ENCODE results near the gene ICAM4.

ICAM4 gene

GRCh38 chr19:10327793-10328192, 41.0 kb downstream of the ICAM4 start:
- Mint-ChIP-seq H3K36me3 (ENCODE audit: low read depth) (peaks cover 32% of the 10 kb centered on the region), H3K4me1 (peaks cover 7% of the 10 kb centered on the region), H3K27ac (no peak overlapping the region), H3K9me3 (no peaks in the 10 kb centered on the region), H3K4me3 (no peak overlapping the region), H3K27me3 (ENCODE audit: low read depth) (no peaks in the 10 kb centered on the region)
- no peak for TF ChIP-seq CTCF (IDR thresholded peaks at IDR 0.05; ENCODE audit: unreplicated experiment in 3 of 3)

GRCh38 chr19:10328558-10329429, 42.0 kb downstream of the ICAM4 start:
- Mint-ChIP-seq H3K4me1 (peaks cover 13% of the 10 kb centered on the region), H3K27ac (no peak overlapping the region), H3K4me3 (no peak overlapping the region), H3K27me3 (ENCODE audit: low read depth) (no peaks in the 10 kb centered on the region), H3K9me3 (no peaks in the 10 kb centered on the region), H3K36me3 (ENCODE audit: low read depth) (peaks cover 33% of the 10 kb centered on the region)
- no peak for TF ChIP-seq CTCF (IDR thresholded peaks at IDR 0.05; ENCODE audit: unreplicated experiment in 3 of 3)

- no peak for TF ChIP-seq CTCF (IDR thresholded peaks at IDR 0.05; ENCODE audit: unreplicated experiment in 3 of 3)
- no peak overlapping the region for H3K27ac Mint-ChIP-seq
- H3K4me3 Mint-ChIP-seq: no peak overlapping the region
- no peaks in the 10 kb centered on the region for H3K9me3 Mint-ChIP-seq
- peaks cover 28% of the 10 kb centered on the region for H3K36me3 Mint-ChIP-seq (ENCODE audit: low read depth)
- peaks cover 21% of the 10 kb centered on the region for H3K4me1 Mint-ChIP-seq
- no peaks in the 10 kb centered on the region for H3K27me3 Mint-ChIP-seq (ENCODE audit: low read depth)
Measured at GRCh38 chr19:10329555-10329954, 42.8 kb downstream of the ICAM4 start.

- H3K4me1 Mint-ChIP-seq: peaks cover 25% of the 10 kb centered on the region
- no peaks in the 10 kb centered on the region for H3K27me3 Mint-ChIP-seq (ENCODE audit: low read depth)
- no peaks in the 10 kb centered on the region for H3K9me3 Mint-ChIP-seq
- H3K27ac Mint-ChIP-seq: peak overlapping the region; percentile 95 to 96 (median 96)
- peaks cover 16% of the 10 kb centered on the region for H3K36me3 Mint-ChIP-seq (ENCODE audit: low read depth)
- no peak for TF ChIP-seq CTCF (IDR thresholded peaks at IDR 0.05; ENCODE audit: unreplicated experiment in 3 of 3)
- peak overlapping the region; percentile 95 to 99 (median 97) for H3K4me3 Mint-ChIP-seq
Measured at GRCh38 chr19:10332158-10332964, 45.6 kb downstream of the ICAM4 start.

- Mint-ChIP-seq H3K9me3 (no peaks in the 10 kb centered on the region), H3K36me3 (ENCODE audit: low read depth) (peaks cover 11% of the 10 kb centered on the region), H3K27me3 (ENCODE audit: low read depth) (no peaks in the 10 kb centered on the region), H3K4me3 (peak within 1 kb of the TSS; percentile 95 to 99 (median 97)), H3K4me1 (peaks cover 25% of the 10 kb centered on the region), H3K27ac (peak within 1 kb of the TSS; percentile 95 to 96 (median 96))
- no peak for TF ChIP-seq CTCF (IDR thresholded peaks at IDR 0.05; ENCODE audit: unreplicated experiment in 3 of 3)
Measured at GRCh38 chr19:10332965-10333757, 46.4 kb downstream of the ICAM4 start, which contains the start of gene RAVER1. Gene RAVER1 (minus strand): TSS chr19:10333529. CDS start chr19:10333507, 22 bp downstream.
